GM18909 (cell line): ENCODE results near the gene ASRGL1.

Experiments
- ATAC-seq: cut with Tn5 transposase; IDR thresholded peaks from one replicate; pipeline ENCODE4 v1.9.1; 2021; ENCODE audit warnings: mild to moderate bottlenecking; ENCODE audit not compliant: unreplicated experiment, poor library complexity

ASRGL1 gene

GRCh38 chr11:62435846-62436660, 98.8 kb downstream of the ASRGL1 start:
- ATAC-seq = no peak

- no peak for ATAC-seq
These were observed 100.4 kb downstream of the ASRGL1 start for GRCh38 chr11:62437616-62438015.

GRCh38 chr11:62438641-62439040, 101.4 kb downstream of the ASRGL1 start:
- ATAC-seq = no peak

- no peak for ATAC-seq
These were observed 102.7 kb downstream of the ASRGL1 start for GRCh38 chr11:62439785-62440602.
